Duodenal mucosa (tissue), 2 donors: ENCODE data around the gene TWF2.
"Not testable (repeated sequence)": the region's sequence is repeated elsewhere in the genome, so short reads cannot be mapped to it uniquely, and the experiment has no call there.

ENCODE experiments used
- H3K27ac ChIP-seq: one replicate; pipeline ENCODE4 v1.7.0; 2013; ENCODE audit warnings: low read depth, low read length
- H3K27me3 ChIP-seq, 2 donors: one replicate each; pipeline ENCODE4 v1.7.0; 2013; ENCODE audit warnings: low read length in 2 of 2, control low read depth in 1 of 2; ENCODE audit not compliant: insufficient read depth in 2 of 2, control insufficient read depth in 1 of 2
- H3K36me3 ChIP-seq, 2 donors: one replicate each; pipeline ENCODE4 v1.7.0; 2013; ENCODE audit warnings: low read length in 2 of 2, control low read depth in 1 of 2; ENCODE audit not compliant: insufficient read depth in 2 of 2, control insufficient read depth in 1 of 2
- H3K4me1 ChIP-seq, 2 donors: one replicate each; pipeline ENCODE4 v1.7.0; 2013; ENCODE audit warnings: low read length in 2 of 2, control low read depth in 1 of 2; ENCODE audit not compliant: insufficient read depth in 2 of 2, control insufficient read depth in 1 of 2
- H3K4me3 ChIP-seq, 2 donors: one replicate each; pipeline ENCODE4 v1.7.0; 2013; ENCODE audit warnings: low read length in 2 of 2, low read depth in 1 of 2
- H3K9ac ChIP-seq, 2 donors: one replicate each; pipeline ENCODE4 v1.7.0; 2013; ENCODE audit warnings: low read length in 2 of 2, low read depth in 1 of 2
- H3K9me3 ChIP-seq, 2 donors: one replicate each; pipeline ENCODE4 v1.7.0; 2013; ENCODE audit warnings: low read length in 2 of 2, control low read depth in 1 of 2; ENCODE audit not compliant: control insufficient read depth in 1 of 2

TWF2 gene

DNA sequence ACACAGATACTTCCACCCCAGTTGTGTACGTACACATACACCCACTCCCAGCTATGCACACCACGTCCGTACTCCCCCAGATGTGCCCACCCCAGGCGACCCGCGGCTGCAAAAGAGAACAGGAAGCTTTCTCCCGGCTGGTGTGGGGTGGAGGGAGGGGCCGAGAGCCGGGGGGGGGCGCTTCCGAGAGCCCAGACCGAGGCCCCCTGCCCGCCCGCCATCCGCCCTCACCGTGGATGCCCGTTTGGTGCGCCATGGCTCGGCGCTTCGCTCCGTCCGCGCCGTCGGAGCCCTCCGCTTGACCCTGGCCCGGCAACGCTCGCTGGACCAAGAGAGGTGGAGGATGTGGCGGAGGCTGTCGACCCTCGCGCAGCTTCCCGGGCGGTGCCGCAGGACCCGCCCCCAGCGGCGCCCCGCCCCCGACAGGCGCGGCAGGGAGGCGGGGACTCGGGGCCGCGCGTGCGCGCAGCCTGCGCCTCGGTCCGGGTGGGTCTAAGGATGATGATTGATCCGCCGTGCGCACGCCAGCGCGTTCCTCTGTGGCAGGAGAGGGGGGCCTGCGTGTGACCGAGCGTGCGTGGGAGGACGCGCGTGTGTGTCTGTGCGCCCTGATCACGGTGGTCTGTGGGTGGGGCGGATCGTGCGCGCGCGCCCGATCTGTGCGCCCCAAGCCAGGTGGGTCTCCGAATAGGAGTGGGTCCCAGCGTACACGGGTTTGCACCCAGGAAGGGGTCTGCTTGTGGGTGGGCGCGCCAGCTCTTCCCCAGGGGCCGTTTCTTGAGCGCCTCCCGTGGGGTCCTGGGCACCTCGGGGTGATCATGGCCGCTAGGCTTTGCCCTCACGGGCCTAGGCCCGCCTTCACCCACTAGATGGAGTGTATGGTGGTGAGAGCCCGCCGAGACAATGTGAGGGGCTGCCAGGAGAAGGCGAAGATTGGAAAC, at the start of gene TWF2:
TWF2 (minus strand) TSS at position 398 of the 941 bp plus-strand sequence; CDS start at position 256, 142 bp downstream.
- peak within 1 kb of the TSS; percentile 82 to 94 for H3K9ac ChIP-seq
- peaks cover 37 to 39% of the 10 kb centered on the region in 2 donors for H3K4me1 ChIP-seq
- peaks cover 4 to 15% of the 10 kb centered on the region in 2 donors for H3K36me3 ChIP-seq
- H3K27ac ChIP-seq = peak within 1 kb of the TSS; percentile 80
- no peaks in the 10 kb centered on the region for H3K9me3 ChIP-seq
- H3K27me3 ChIP-seq = no peaks in the 10 kb centered on the region
- H3K4me3 ChIP-seq = peak within 1 kb of the TSS; percentile 70 to 77

- H3K9ac ChIP-seq = peak overlapping the region; percentile 99
- H3K4me1 ChIP-seq = peaks cover 27 to 59% of the 10 kb centered on the region in 2 donors
- peak overlapping the region; percentile 92 to 97 for H3K4me3 ChIP-seq
- peak overlapping the region; percentile 100 for H3K27ac ChIP-seq
- H3K36me3 ChIP-seq = peaks cover 19 to 28% of the 10 kb centered on the region in 2 donors
- H3K27me3 ChIP-seq = no peaks in the 10 kb centered on the region
- H3K9me3 ChIP-seq = no peaks in the 10 kb centered on the region
Measured at GRCh38 chr3:52288674-52289073, 49.7 kb upstream of the TWF2 start.

- Histone ChIP-seq H3K4me3 (peak overlapping the region; percentile 92 to 97), H3K27me3 (no peaks in the 10 kb centered on the region), H3K9me3 (no peaks in the 10 kb centered on the region), H3K9ac (peak overlapping the region; percentile 99), H3K36me3 (peaks cover 8 to 9% of the 10 kb centered on the region in 2 donors), H3K4me1 (peaks cover 32 to 47% of the 10 kb centered on the region in 2 donors), H3K27ac (peak overlapping the region; percentile 100)
Measured at GRCh38 chr3:52286777-52287110, 47.8 kb upstream of the TWF2 start.

- H3K9me3 ChIP-seq, H3K4me3 ChIP-seq, H3K27ac ChIP-seq, H3K36me3 ChIP-seq, H3K27me3 ChIP-seq, H3K9ac ChIP-seq: not testable (repeated sequence)
- H3K4me1 ChIP-seq = peaks cover 35 to 36% of the 10 kb centered on the region in 2 donors
Measured at GRCh38 chr3:52284051-52284450, 45.1 kb upstream of the TWF2 start.

DNA sequence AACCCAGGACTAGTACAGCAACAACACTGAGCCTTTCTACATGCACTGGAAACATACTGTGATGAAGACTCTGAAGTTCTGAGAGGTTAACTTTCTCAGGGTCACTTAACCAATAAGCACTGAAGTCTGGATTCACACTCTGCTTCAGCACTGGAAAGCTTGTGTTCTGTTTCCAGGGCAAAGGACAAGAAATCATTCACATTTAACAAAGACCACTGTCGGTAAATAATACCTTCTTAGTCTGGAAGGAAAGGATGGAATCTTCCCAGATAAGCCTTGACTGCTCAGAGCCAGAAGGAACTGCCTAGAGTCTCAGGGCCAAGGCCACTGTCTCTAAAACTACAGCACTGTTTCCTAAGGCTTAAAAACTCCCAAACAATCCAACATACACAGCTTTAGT, 44.3 kb upstream of the TWF2 start:
- no peaks in the 10 kb centered on the region for H3K9me3 ChIP-seq
- H3K27ac ChIP-seq = peak overlapping the region; percentile 50
- H3K4me1 ChIP-seq = peaks cover 27 to 29% of the 10 kb centered on the region in 2 donors

DNA sequence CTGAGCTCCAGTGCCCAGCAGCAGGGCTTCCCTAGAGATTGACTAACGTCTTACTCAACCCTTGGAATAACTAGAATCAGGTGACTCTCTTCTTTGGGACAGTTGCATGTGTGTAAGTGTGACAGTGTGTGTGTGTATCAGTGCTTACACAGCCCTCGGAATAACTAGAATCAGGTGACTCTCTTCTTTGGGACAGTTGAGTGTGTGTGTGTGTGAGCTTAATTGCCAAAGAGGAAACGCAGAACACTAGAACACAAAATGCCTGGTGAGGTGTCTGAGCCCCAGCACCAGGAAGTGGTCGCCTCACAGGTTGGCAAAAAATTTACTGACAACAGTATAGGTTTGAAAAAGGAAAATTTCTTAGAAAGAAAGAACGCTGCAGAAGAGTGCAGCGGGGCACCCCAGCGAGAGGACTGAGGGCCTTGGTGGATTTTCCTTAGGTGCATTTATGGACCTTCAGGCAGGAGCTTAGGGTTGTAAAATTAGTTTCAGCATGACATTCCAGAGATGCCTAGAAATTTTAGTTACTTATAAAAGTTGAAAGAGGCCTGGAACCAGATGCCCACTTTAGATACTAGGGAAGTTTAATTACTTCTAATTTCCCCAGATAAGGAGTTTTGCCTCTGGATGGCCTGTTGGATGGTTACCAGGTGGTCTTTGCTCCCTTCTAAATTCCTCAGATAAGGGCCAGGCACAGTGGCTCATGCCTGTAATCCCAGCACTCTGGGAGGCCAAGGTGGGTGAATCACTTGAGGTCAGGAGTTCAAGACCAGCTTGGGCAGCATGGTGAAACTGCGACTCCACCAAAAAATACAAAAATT, 43.2 kb upstream of the TWF2 start:
- Histone ChIP-seq H3K4me1 (peaks cover 26 to 30% of the 10 kb centered on the region in 2 donors), H3K9me3 (no peaks in the 10 kb centered on the region), H3K4me3 (no peak overlapping the region), H3K27me3 (no peaks in the 10 kb centered on the region), H3K27ac (no peak overlapping the region), H3K9ac (peak overlapping the region in 1 of 2 donors; percentile 29), H3K36me3 (peaks cover 0 to 6% of the 10 kb centered on the region in 2 donors)

More for the DNA sequence above, 44.3 kb upstream of the TWF2 start:
- H3K27me3 ChIP-seq = no peaks in the 10 kb centered on the region
- H3K9ac ChIP-seq = peak overlapping the region in 1 of 2 donors; percentile 10
- no peak overlapping the region for H3K4me3 ChIP-seq
- H3K36me3 ChIP-seq = peaks cover 0 to 6% of the 10 kb centered on the region in 2 donors

DNA sequence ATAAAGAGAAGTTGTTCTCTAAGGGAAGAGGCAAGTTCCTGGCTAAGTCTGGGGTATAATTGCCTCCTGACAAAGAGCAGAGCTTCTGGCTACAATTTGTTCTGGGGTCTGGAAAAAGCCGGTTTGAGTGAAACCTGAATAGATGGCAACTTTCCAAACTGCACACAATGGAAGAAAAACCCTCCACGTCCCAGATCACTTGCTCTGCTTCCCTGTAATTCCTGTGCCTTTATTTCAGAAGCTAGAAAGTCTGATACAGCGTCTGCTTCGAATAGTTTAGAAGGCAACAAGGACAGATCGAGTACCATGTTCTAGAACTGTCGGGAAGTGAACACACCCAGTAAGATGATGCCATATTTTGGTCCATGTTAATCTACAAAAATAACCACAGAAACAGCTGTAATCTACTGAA, 41.1 kb upstream of the TWF2 start:
- H3K27ac ChIP-seq = peak overlapping the region; percentile 53
- peak overlapping the region in 1 of 2 donors; percentile 4 for H3K4me3 ChIP-seq
- H3K9ac ChIP-seq = peak overlapping the region in 1 of 2 donors; percentile 21
- peaks cover 35 to 44% of the 10 kb centered on the region in 2 donors for H3K4me1 ChIP-seq
- H3K36me3 ChIP-seq = peaks cover 0 to 6% of the 10 kb centered on the region in 2 donors
- no peaks in the 10 kb centered on the region for H3K9me3 ChIP-seq
- H3K27me3 ChIP-seq = no peaks in the 10 kb centered on the region

DNA sequence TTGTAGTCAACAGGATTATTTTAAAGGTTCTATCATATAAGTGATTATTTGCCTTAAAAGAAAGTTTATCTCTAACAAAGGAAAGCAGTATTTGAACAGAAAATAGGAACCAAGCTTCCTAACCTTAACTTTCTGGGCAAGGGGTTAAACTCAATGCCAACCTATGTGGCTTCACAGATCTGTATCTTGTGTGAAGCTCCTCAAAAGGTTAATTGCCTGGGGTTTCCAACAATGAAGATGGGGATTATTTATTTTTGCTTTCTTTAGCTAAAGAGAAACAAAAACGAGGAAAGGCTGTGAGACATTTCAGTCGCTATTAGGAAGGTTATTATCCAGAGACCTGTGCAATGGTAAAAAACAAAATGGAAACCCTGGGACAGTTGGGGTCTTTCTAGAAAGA, 40.6 kb upstream of the TWF2 start:
- H3K9me3 ChIP-seq = no peaks in the 10 kb centered on the region
- H3K4me3 ChIP-seq = peak overlapping the region in 1 of 2 donors; percentile 95
- H3K4me1 ChIP-seq = peaks cover 35 to 42% of the 10 kb centered on the region in 2 donors
- H3K27ac ChIP-seq = peak overlapping the region; percentile 53
- H3K27me3 ChIP-seq = no peaks in the 10 kb centered on the region
- peak overlapping the region; percentile 68 to 91 for H3K9ac ChIP-seq
- peaks cover 1 to 6% of the 10 kb centered on the region in 2 donors for H3K36me3 ChIP-seq

DNA sequence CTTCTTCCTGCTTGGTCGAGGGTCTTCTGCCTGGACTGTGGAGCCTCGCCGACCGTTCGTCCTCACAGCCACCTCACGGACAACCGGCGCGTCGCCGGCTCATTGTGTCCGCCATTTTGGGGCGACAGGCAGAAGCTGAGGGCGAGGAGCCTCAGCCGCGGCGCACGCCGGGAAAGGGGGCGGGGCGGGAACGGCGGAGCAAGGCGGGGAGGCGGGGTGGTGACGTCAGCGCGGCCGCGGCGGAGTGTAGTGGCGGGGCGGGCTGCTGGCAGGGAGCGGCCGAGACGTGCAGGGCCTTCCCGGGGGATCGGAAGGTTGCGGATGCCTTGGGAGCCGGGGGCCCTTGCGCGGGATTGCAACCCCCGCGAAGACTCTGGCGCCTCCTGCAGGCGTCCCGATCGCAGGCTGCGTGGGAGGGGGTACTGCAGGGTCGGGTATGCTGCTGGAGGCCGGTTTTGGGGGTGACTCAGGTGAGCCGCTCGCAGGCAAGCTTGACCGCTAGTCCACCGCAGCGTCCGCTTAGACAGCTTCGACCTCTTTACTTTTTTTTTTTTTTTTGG, 39.6 kb upstream of the TWF2 start, which contains the start of gene WDR82:
WDR82 (minus strand) TSS at position 140 of the 560 bp plus-strand sequence. CDS start 288 bp downstream, outside the sequence.
- H3K4me1 ChIP-seq = peaks cover 39 to 43% of the 10 kb centered on the region in 2 donors

More for the DNA sequence above, 39.6 kb upstream of the TWF2 start, which contains the start of gene WDR82:
- no peaks in the 10 kb centered on the region for H3K27me3 ChIP-seq
- peak within 1 kb of the TSS; percentile 74 to 95 for H3K4me3 ChIP-seq
- no peaks in the 10 kb centered on the region for H3K9me3 ChIP-seq
- peaks cover 6 to 11% of the 10 kb centered on the region in 2 donors for H3K36me3 ChIP-seq
- peak within 1 kb of the TSS; percentile 98 for H3K27ac ChIP-seq
- peak within 1 kb of the TSS; percentile 91 to 98 for H3K9ac ChIP-seq
